Measurements from ENCODE around the gene LMNTD1.
"Not testable (repeated sequence)": the region's sequence is repeated elsewhere in the genome, so short reads cannot be mapped to it uniquely, and the experiment has no call there.

Gene LMNTD1

GRCh38 chr12:25488956-25489870, 63.9 kb downstream of the LMNTD1 start:
- FAIRE-seq: not testable (repeated sequence)

DNA sequence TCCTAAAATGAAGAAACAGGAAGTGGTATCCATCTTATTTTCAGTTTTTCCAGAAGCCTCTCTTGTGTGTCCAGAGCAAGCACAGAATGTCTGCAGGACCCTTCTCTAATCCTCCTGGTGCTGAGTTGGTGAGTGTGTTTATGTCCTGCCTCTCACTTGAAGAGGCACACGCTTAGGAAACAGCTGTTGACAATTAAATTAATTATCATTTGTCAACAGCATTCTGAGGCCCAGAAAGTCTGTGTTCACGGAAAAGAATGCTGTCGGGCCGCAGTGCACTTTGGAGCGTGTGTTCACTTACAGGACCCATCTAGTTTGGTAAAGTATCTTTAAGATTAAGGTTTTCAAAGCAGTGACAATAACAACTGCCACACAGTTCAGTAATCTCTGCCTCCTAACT, 70.5 kb downstream of the LMNTD1 start:
- no peak for FAIRE-seq

DNA sequence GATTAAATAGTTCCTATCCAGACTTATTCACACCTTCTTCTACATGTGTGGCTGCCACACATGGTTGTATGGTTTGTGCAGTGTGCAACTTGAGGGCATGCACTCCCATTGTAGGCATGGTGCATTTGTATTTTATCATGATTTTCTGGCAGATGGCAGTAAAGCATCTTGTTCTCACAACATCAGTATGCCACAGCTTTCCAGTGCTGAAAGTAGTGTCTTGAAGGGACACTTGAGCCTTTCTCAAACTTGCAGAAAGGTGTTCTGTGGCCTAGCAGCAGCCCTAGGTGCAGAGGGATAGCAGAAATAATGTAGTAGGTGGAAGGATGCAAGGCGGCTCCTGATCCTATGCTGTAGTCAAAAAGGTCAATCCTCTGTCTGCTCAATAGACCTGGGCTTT, 72.9 kb downstream of the LMNTD1 start:
- FAIRE-seq: no peak

- no peak for FAIRE-seq
Measured at GRCh38 chr12:25477217-25477616, 75.9 kb downstream of the LMNTD1 start.

DNA sequence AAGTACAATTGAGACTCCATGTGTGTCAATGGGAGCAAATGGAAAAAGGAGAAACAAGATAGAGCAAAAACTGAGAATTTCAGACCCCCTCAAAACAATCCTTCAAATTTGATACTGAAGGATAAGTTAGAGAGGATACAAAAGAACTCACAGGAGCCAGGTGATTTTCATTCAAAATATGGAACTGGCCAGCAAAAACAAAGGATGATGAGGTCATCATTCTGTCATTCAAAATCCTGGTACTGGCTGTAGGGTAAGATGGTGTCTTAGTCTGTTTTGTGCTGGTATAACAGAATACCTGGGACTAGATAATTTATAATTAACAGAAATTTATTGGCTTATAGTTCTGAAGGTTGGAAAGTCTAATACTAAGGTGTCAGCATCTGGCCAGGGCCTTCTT, 80.6 kb downstream of the LMNTD1 start:
- no peak for FAIRE-seq

GRCh38 chr12:25469861-25470260, 83.2 kb downstream of the LMNTD1 start:
- no peak for FAIRE-seq

GRCh38 chr12:25469368-25469767, 83.7 kb downstream of the LMNTD1 start:
- FAIRE-seq: no peak

GRCh38 chr12:25463521-25463920, 89.6 kb downstream of the LMNTD1 start:
- no peak for FAIRE-seq

DNA sequence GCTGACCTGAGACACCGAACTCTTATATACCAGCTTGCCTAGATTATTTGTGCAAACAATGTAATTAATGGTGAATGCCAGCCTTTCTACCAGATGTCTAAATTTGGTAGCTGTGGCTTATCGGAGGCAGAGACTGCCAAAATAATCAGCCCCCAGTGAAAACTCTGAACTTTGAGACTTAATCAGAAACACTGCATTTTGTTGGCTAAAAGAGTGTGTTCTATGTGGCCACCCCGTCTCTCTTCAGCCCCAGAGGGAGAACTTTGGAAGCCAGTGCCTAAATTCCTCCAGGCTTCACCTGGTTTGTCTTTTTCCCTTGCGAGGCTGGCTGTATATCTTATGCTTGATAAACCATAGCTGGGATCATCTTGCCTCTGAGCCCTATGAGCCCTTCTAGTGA, 90.1 kb downstream of the LMNTD1 start:
- FAIRE-seq: no peak

GRCh38 chr12:25459541-25459951, 93.5 kb downstream of the LMNTD1 start:
- no peak for FAIRE-seq

DNA sequence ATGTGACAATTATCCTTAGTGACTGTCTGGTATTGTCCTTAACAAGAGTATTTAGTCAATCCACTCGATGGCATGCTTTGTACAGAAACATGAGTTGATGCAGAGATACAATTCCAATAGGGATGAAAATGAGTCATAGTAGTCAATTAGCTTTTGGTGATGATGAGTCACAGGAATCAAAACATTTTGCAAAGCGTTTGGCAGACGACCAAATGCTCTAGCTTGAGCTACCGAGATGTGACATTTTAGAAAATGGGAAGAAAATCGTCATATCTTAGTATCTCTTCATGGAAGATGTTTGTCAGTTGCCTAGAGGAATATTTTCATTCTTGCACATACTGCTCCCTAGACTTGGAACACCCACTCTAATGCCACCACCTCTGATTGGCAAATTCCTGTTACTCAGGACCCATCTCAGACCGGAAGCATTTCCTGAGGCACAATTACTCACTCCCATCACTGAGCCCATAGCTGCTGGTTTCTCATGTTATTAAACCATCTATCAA, 95.0 kb downstream of the LMNTD1 start:
- no peak for FAIRE-seq

DNA sequence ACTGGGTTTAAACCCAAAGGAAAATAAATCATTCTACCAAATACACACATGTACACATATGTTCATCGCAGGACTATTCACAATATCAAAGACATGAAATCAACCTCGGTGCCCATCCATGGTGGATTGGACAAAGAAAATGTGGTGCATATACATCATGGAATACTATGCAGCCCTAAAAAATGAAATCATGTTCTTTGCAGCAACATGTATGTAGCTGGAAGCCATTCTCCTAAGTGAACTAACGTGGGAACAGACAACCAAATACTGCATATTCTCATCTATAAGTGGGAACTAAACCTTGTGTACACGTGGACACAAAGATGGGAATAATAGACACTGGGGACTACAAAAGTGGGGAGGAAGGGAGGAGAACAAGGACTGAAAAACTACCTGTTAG, 96.6 kb downstream of the LMNTD1 start:
- FAIRE-seq: no peak

DNA sequence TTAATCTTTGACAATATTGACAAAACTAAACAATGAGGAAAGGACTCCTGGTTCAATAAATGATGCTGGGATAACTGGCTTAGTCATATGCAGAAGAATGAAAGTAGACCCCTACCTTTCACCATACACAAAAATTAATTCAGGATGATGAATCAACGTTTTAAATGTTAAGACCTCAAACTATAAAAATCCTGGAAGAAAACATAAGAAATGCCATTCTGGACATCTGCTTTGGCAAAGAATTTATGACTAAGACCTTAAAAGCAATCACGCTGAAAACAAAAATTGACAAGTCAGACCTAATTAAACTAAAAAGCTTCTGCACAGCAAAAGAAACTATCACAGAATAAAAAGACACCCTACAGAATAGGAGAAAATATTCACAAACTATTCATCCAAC, 97.4 kb downstream of the LMNTD1 start:
- no peak for FAIRE-seq

- FAIRE-seq: no peak
Measured at GRCh38 chr12:25449007-25449406, 104.1 kb downstream of the LMNTD1 start.

DNA sequence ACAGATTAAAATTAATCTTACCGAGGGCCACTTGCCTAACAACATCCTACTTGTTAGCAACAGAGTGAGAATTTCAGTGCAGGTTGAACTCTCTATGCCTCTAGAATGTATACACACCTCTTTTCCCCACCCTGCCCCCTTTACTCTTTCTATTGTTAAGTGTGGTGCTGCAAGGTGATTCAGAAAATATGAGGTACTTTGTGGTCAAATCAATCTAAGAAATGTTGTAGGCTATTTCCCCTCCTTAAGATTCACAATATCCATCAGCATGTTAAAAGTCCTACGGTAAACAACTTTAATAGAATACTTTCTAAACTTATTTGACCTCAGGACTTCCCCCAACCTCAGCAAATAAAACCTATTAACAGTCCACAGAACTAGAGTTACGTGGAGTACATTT, 106.0 kb downstream of the LMNTD1 start:
- no peak for FAIRE-seq

DNA sequence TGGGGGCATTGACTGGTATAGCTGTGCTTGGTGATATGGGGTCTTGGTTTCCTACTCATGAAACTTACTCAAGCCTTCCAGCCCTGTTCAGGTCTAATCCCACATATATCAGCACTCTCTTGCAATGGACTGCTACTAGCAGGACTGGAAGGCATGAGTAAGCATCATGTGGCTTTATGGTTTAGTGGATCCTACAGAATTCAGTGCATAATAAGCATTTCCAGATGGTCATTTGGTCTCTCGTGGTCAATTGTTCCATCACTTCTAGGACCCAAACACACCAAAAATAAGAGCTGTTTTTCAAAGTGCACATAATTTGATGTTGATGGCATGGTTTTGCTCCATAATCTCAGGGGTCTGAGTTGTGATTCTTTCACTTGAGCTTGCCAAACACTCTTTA, 114.4 kb downstream of the LMNTD1 start:
- FAIRE-seq: no peak

GRCh38 chr12:25436206-25437030, 116.7 kb downstream of the LMNTD1 start:
- FAIRE-seq: no peak

- no peak for FAIRE-seq
Measured at GRCh38 chr12:25435431-25435830, 117.7 kb downstream of the LMNTD1 start.

DNA sequence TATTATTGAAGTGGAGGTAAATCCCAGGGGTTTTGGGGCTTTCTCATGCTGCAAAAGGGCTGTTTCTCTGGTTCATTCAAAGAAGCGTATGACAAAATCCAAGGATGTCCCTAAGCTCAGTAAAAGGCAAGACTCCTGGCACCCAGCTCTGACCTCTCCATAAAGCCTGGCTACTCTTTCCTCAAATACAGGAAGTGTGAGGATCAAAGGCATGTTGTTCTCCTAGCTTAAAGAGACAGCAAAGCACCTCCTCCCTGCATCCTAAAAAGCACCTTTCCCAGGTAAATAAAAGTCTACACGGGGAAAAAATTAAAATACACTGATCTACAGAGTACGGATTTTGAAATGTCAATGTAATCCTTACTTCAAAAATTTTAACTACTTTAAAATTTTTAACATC, 118.6 kb downstream of the LMNTD1 start:
- FAIRE-seq: no peak

DNA sequence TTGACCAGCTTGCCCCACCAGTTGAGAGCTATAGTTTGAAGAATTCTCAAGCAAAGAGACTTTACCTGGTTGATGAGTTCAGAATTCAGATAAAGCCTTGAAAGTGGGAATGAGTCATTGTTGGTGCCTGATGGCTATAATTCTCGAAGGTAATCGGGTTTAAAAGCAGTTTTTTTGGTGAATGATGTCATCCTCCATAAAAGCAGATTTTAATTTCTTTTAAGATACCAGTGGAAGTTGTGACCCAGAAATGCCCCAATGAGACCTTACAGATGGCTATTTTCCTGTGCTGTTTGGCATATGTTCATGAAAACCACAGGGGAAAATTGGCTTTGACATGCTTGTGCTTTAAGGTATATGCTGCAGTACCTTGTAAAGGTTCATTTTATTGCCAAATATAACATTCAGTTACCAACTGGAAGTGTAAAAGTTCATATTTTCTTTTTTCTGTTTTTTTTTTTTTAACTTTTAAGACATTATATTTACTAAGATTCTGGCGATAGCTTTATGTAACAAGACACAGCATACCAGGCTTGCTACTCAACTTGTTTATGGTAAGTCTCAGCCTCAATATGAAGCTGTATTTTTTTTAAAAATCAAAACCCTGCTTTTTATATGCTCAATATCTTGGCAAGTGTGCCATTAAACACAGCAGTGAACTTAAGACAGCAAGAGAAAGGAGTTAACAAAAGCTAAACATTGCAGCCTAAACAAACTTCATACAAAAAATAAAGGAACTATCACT, 119.3 kb downstream of the LMNTD1 start:
- FAIRE-seq: no peak

DNA sequence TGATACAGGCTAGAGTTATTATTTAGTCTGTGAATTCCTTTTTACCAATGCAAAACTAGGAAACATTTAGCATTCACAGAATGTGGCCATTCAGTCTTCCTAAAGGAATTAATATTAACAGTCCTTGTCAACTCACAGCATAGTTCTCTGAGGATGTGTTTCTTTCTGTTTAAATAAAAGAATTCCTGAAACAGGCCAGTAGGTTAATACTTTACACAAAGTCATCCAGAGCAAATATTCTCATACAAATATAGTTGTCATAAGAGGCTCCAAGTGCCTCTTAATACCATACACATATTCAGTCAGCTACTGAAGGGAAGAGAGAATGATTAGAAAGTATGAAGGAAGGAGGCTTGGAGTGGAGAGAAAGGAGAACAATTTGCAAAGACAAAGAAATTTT, 120.1 kb downstream of the LMNTD1 start:
- FAIRE-seq: no peak

DNA sequence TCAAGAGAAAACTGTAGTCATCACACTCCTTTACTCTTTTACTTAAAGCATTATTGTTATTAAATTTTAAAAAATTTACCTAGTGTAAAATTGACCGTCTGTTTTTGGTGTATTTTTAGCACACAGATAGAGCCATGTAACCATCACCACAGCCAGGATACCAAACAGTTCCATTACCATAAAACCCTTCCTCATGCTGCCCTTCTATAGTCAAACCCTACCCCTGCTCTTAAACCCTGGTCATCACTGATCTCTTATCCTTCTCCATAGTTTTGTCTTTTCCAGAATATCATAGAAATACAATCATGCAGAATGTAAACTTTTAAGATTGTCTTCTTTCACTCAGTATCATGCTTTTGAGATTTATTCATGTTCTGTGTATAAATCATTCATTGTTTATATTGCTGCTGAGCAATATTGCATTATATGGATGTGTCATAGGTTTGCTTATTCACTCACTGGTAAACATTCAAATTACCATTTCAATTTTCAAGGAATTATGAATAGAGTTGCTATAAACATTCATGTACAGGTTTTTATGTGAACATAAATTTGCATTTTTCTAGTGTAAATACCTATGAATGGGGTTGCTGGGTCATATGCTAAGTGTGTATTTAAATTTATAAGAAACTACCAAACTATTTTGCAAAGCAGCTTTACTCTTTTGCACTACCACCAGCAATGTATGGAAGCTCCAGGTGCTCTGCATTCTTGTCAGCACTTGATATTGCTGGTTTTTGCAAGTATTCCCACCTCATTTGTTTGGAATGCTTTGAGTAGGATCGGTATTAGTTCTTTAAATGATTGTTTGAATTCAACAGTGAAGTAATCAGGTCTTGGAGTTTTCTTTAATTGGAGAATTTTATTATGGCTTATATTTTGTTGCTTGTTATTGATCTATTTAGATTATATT, 125.5 kb downstream of the LMNTD1 start:
- FAIRE-seq: no peak

Data from colon (tissue), 2 donors.